Gastroesophageal sphincter (tissue), 3 donors: ENCODE results near the gene TRIM38.

Source experiments
- EP300 ChIP-seq: sonication (generic); formaldehyde crosslinking; IDR thresholded peaks from one replicate; pipeline ENCODE4 v1.6.1; 2017; ENCODE audit warnings: antibody characterized with exemption, mild to moderate bottlenecking
- TF ChIP-seq, protein P1 (sequence below), 4 experiments: fragments of 200-600 bp in 2 of 4; fragments of 450-650 bp in 2 of 4; sonication (generic) in 1 of 4; IDR thresholded peaks; one replicate each; pipeline ENCODE4 v1.5.1; 2017 to 2019; ENCODE audit warnings: antibody characterized with exemption in 4 of 4, mild to moderate bottlenecking in 2 of 4, moderate library complexity in 2 of 4

DNA sequence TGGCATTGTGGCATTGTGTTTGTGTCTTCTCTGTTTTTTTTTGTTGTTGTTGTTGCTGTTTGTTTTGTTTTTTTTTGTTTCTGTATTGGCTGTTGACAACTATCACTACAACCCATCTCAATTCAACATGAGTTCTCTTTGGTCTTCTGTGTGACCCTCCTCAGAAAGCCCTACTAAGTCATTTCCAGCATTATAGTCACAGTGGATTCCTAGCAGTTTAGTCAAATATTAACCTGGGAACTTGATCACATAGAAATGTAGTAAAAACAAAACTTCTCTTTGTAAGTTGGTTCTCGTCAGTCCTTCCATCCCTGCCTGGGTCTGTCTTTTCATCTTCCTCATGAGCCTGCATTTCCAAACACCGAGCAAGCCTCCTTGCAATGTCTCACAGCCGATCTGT is 48.9 kb upstream of the TRIM38 start:
- TF ChIP-seq, protein P1, sequence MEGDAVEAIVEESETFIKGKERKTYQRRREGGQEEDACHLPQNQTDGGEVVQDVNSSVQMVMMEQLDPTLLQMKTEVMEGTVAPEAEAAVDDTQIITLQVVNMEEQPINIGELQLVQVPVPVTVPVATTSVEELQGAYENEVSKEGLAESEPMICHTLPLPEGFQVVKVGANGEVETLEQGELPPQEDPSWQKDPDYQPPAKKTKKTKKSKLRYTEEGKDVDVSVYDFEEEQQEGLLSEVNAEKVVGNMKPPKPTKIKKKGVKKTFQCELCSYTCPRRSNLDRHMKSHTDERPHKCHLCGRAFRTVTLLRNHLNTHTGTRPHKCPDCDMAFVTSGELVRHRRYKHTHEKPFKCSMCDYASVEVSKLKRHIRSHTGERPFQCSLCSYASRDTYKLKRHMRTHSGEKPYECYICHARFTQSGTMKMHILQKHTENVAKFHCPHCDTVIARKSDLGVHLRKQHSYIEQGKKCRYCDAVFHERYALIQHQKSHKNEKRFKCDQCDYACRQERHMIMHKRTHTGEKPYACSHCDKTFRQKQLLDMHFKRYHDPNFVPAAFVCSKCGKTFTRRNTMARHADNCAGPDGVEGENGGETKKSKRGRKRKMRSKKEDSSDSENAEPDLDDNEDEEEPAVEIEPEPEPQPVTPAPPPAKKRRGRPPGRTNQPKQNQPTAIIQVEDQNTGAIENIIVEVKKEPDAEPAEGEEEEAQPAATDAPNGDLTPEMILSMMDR (IDR thresholded peaks at IDR 0.05), result no peak
- no peak for TF ChIP-seq EP300
